Thymus (tissue), 11 donors: ENCODE results near the gene DNM1. TPM values are rescaled to one million over a fixed set of nuclear protein-coding genes. Genes with fewer than 3 reads are reported as not detected.

Experiments
- DNase-seq, 9 donors: peaks; one replicate each; pipeline ENCODE4 v3.0.0-alpha.2; 2013; ENCODE audit warnings: low spot score in 9 of 9, low read depth in 6 of 9, missing footprints in 1 of 9
- H3K27ac ChIP-seq, 2 donors: one replicate each; pipeline ENCODE4 v1.5.1; 2013; ENCODE audit warnings: control low read depth in 1 of 2, low read depth in 1 of 2, low read length in 1 of 2, mild to moderate bottlenecking in 1 of 2, moderate library complexity in 1 of 2
- H3K27me3 ChIP-seq, 2 donors: one replicate each; pipeline ENCODE4 v1.5.1; 2013; ENCODE audit warnings: low read length in 1 of 2; ENCODE audit not compliant: control insufficient read depth in 2 of 2, insufficient read depth in 1 of 2
- H3K36me3 ChIP-seq, 2 donors: one replicate each; pipeline ENCODE4 v1.5.1; 2013; ENCODE audit warnings: low read length in 1 of 2, mild to moderate bottlenecking in 1 of 2, moderate library complexity in 1 of 2; ENCODE audit not compliant: control insufficient read depth in 2 of 2, insufficient read depth in 2 of 2
- H3K4me1 ChIP-seq, 2 donors: one replicate each; pipeline ENCODE4 v1.5.1; 2013; ENCODE audit warnings: low read length in 2 of 2; ENCODE audit not compliant: control insufficient read depth in 2 of 2, insufficient read depth in 2 of 2
- H3K4me3 ChIP-seq, 2 donors: one replicate each; pipeline ENCODE4 v1.5.1; 2013; ENCODE audit warnings: low read length in 2 of 2, control low read depth in 1 of 2, mild to moderate bottlenecking in 1 of 2
- H3K9me3 ChIP-seq, 2 donors: one replicate each; pipeline ENCODE4 v1.5.1; 2013; ENCODE audit warnings: low read length in 1 of 2, mild to moderate bottlenecking in 1 of 2; ENCODE audit not compliant: control insufficient read depth in 2 of 2, insufficient read depth in 1 of 2
- WGBS: extraction: QIAGEN DNeasy Blood & Tissue Kit; methylation state at CpG from one replicate; pipeline ENCODE4 v1.1.7; 2013; 5-methylcytosine and 5-hydroxymethylcytosine counted together
- polyA plus RNA-seq: library from polyadenylated mRNA; stranded (reverse); fragments of 200-250 nt; gene quantifications from one replicate; pipeline ENCODE4 v1.2.3, GENCODE V29; 2013
- total RNA-seq: library from RNA; stranded (reverse); fragments of 120-200 nt; gene quantifications from one replicate; pipeline ENCODE4 v1.2.4, GENCODE V29; 2013
- donor health status: healthy.

Gene DNM1
- total and polyA plus RNA-seq, 2 donors, result 0.94 to 4.5 TPM

GRCh38 chr9:128193469-128194096 is 9.6 kb upstream of the DNM1 start:
- DNase-seq, result no peak
- peaks cover 0 to 1% of the 10 kb centered on the region in 2 donors for H3K9me3 ChIP-seq
- H3K4me1 ChIP-seq, result peaks cover 10 to 27% of the 10 kb centered on the region in 2 donors
- H3K4me3 ChIP-seq, result no peak overlapping the region
- H3K27ac ChIP-seq, result no peak overlapping the region
- H3K27me3 ChIP-seq, result peaks cover 13 to 28% of the 10 kb centered on the region in 2 donors
- H3K36me3 ChIP-seq, result peaks cover 4 to 11% of the 10 kb centered on the region in 2 donors
- 80% methylated on average over 14 of the region's 14 CpGs for WGBS

GRCh38 chr9:128201441-128202369 is 1.5 kb upstream of the DNM1 start:
- 97% methylated on average over 13 of the region's 13 CpGs for WGBS
- Histone ChIP-seq H3K36me3 (no peaks in the 10 kb centered on the region), H3K9me3 (peaks cover 0 to 7% of the 10 kb centered on the region in 2 donors), H3K4me3 (no peak overlapping the region), H3K27me3 (peaks cover 24 to 35% of the 10 kb centered on the region in 2 donors), H3K4me1 (peaks cover 5 to 13% of the 10 kb centered on the region in 2 donors), H3K27ac (no peak overlapping the region)
- no peak for DNase-seq

- H3K36me3 ChIP-seq, result no peaks in the 10 kb centered on the region
- no peak for DNase-seq
- no peak overlapping the region for H3K27ac ChIP-seq
- WGBS, result 49% methylated on average over 2 of the region's 2 CpGs
- H3K4me3 ChIP-seq, result peak overlapping the region in 1 of 2 donors; percentile 61
- H3K27me3 ChIP-seq, result peaks cover 24 to 41% of the 10 kb centered on the region in 2 donors
- peaks cover 5 to 13% of the 10 kb centered on the region in 2 donors for H3K4me1 ChIP-seq
- peaks cover 0 to 7% of the 10 kb centered on the region in 2 donors for H3K9me3 ChIP-seq
Measured at GRCh38 chr9:128202648-128203023, 543 bp upstream of the DNM1 start.

- Histone ChIP-seq H3K36me3 (no peaks in the 10 kb centered on the region), H3K4me3 (peak overlapping the region; percentile 30 to 61), H3K9me3 (peaks cover 0 to 7% of the 10 kb centered on the region in 2 donors), H3K27ac (no peak overlapping the region), H3K4me1 (peaks cover 5 to 13% of the 10 kb centered on the region in 2 donors), H3K27me3 (peaks cover 24 to 41% of the 10 kb centered on the region in 2 donors)
- DNase-seq, result peak in 1 of 9 donors; percentile 34
- under 1% methylated on average over 67 of the region's 67 CpGs for WGBS
Measured at GRCh38 chr9:128203707-128204551, 750 bp downstream of the DNM1 start.

GRCh38 chr9:128204858-128205257 is 1.7 kb downstream of the DNM1 start:
- no peaks in the 10 kb centered on the region for H3K36me3 ChIP-seq
- H3K27ac ChIP-seq, result no peak overlapping the region
- peaks cover 24 to 41% of the 10 kb centered on the region in 2 donors for H3K27me3 ChIP-seq
- H3K9me3 ChIP-seq, result peaks cover 0 to 7% of the 10 kb centered on the region in 2 donors
- DNase-seq, result no peak
- 96% methylated on average over 7 of the region's 7 CpGs for WGBS
- peaks cover 5 to 13% of the 10 kb centered on the region in 2 donors for H3K4me1 ChIP-seq
- no peak overlapping the region for H3K4me3 ChIP-seq

- Histone ChIP-seq H3K36me3 (no peaks in the 10 kb centered on the region), H3K4me3 (no peak overlapping the region), H3K27ac (no peak overlapping the region), H3K4me1 (peaks cover 5 to 13% of the 10 kb centered on the region in 2 donors), H3K27me3 (peaks cover 24 to 41% of the 10 kb centered on the region in 2 donors), H3K9me3 (peaks cover 0 to 7% of the 10 kb centered on the region in 2 donors)
- no peak for DNase-seq
- 92% methylated on average over 16 of the region's 16 CpGs for WGBS
Measured at GRCh38 chr9:128205296-128205944, 2.2 kb downstream of the DNM1 start.

GRCh38 chr9:128206484-128206883 is 3.3 kb downstream of the DNM1 start:
- no peak overlapping the region for H3K4me3 ChIP-seq
- 96% methylated on average over 3 of the region's 3 CpGs for WGBS
- peaks cover 0 to 7% of the 10 kb centered on the region in 2 donors for H3K9me3 ChIP-seq
- no peak for DNase-seq
- H3K27ac ChIP-seq, result no peak overlapping the region
- no peaks in the 10 kb centered on the region for H3K36me3 ChIP-seq
- peaks cover 5 to 13% of the 10 kb centered on the region in 2 donors for H3K4me1 ChIP-seq
- H3K27me3 ChIP-seq, result peaks cover 24 to 42% of the 10 kb centered on the region in 2 donors
